Fibroblast of lung (primary cell): ENCODE measurements around the gene CYTH4.

Source experiments
- EZH2 ChIP-seq: IDR thresholded peaks from 2 replicates; pipeline ENCODE4 v1.5.1; 2012; ENCODE audit warnings: low read length, control low read depth, mild to moderate bottlenecking; ENCODE audit errors: missing control alignments
- TF ChIP-seq, protein P1 (sequence below), 2 donors: IDR thresholded peaks in 1 of 2; conservative IDR thresholded peaks in 1 of 2; 1 replicate in 1 of 2; 2 replicates in 1 of 2; pipeline ENCODE4 v1.5.1; 2011 to 2012; ENCODE audit warnings: low read length in 2 of 2, control low read depth in 1 of 2, inconsistent platforms in 1 of 2, low read depth in 1 of 2, mild to moderate bottlenecking in 1 of 2

DNA sequence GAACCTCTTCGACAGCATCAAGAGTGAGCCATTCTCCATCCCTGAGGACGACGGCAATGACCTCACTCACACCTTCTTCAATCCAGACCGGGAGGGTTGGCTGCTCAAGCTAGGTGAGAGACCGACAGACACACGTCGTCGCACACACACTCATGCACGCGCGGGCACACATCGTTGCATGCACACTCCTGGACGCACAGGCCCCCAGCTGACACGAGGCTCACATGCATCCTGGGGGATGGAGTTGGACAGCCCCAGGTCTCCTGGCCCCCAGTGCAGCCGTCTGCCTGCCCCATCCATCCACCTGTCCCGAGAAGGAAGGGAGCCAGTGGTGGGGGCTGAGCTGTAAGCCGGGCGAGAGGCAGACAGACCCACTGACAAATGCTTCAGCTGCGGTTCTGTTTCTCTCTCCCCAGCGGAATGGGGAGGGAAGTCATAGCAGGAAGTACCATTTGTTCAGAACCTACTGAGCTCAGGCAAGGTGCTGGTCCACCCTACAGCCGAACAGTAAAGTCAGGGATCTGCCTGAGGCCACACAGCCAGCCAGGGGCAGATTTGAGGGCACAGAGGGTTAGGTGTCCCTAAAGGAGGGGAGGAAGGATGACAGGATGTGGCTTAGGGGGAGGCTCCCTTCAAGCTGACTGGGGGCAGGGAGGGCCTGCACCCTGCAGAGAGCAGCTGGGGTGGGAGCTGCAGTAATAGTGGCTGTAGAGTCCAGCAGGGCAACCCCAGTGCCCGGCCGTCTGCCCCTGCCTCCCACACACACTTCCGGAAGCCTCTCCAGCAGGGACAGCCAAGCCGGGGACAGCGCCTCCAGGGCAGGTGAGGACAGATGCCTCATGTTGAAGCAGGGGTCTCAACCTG is 27.1 kb downstream of the CYTH4 start:
- TF ChIP-seq, protein P1, sequence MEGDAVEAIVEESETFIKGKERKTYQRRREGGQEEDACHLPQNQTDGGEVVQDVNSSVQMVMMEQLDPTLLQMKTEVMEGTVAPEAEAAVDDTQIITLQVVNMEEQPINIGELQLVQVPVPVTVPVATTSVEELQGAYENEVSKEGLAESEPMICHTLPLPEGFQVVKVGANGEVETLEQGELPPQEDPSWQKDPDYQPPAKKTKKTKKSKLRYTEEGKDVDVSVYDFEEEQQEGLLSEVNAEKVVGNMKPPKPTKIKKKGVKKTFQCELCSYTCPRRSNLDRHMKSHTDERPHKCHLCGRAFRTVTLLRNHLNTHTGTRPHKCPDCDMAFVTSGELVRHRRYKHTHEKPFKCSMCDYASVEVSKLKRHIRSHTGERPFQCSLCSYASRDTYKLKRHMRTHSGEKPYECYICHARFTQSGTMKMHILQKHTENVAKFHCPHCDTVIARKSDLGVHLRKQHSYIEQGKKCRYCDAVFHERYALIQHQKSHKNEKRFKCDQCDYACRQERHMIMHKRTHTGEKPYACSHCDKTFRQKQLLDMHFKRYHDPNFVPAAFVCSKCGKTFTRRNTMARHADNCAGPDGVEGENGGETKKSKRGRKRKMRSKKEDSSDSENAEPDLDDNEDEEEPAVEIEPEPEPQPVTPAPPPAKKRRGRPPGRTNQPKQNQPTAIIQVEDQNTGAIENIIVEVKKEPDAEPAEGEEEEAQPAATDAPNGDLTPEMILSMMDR (conservative IDR thresholded peaks at IDR 0.05 in 1 of 2, IDR thresholded peaks at IDR 0.05 in 1 of 2; ENCODE audit: low read depth in 1 of 2, low read length in 2 of 2), result no peak
- TF ChIP-seq EZH2, result no peak
